PC-9 (cell line): ENCODE results near the gene DRD1.

Experiments
- EZH2 ChIP-seq: fragments of 200-600 bp; sonication (generic); IDR thresholded peaks from 2 replicates; pipeline ENCODE4 v1.8.0; 2017; ENCODE audit warnings: antibody characterized with exemption, low read depth
- TF ChIP-seq, protein P1 (sequence below): fragments of 200-600 bp; sonication (generic); conservative IDR thresholded peaks from 2 replicates; pipeline ENCODE4 v1.6.1; 2017; ENCODE audit warnings: mixed run types, antibody characterized with exemption, mild to moderate bottlenecking, moderate library complexity

DNA sequence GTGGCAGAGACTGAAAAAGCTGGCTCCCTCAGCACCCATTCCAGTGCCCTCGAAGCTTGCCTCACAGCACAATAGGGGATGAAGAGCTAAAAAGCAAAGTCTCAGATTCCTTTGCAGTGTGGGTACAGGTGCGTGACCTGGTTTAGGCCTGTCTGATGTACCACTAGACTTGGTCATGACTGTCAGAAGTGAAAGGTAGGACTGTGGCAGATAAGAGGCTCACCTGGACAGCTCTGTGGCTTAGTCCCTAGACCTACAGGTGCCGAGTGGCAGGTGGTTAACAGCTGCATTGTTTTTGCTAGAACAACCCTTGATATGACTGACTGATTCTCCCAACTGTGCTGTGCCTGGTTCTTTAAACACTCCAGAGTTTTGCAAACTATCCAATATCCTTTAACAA is 19.7 kb upstream of the DRD1 start:
- TF ChIP-seq, protein P1, sequence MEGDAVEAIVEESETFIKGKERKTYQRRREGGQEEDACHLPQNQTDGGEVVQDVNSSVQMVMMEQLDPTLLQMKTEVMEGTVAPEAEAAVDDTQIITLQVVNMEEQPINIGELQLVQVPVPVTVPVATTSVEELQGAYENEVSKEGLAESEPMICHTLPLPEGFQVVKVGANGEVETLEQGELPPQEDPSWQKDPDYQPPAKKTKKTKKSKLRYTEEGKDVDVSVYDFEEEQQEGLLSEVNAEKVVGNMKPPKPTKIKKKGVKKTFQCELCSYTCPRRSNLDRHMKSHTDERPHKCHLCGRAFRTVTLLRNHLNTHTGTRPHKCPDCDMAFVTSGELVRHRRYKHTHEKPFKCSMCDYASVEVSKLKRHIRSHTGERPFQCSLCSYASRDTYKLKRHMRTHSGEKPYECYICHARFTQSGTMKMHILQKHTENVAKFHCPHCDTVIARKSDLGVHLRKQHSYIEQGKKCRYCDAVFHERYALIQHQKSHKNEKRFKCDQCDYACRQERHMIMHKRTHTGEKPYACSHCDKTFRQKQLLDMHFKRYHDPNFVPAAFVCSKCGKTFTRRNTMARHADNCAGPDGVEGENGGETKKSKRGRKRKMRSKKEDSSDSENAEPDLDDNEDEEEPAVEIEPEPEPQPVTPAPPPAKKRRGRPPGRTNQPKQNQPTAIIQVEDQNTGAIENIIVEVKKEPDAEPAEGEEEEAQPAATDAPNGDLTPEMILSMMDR: no peak
- TF ChIP-seq EZH2: no peak
